Mesodermal cell (in vitro differentiated cells): ENCODE results near the gene CHERP.
"Not testable (repeated sequence)": the region's sequence is repeated elsewhere in the genome, so short reads cannot be mapped to it uniquely, and the experiment has no call there.

Source experiments
- H3K27ac ChIP-seq: 2 replicates; pipeline ENCODE4 v1.7.0; 2013; ENCODE audit warnings: mild to moderate bottlenecking, low read depth, low read length, moderate library complexity; ENCODE audit not compliant: severe bottlenecking
- H3K36me3 ChIP-seq: 2 replicates; pipeline ENCODE4 v1.7.1; 2013; ENCODE audit warnings: mild to moderate bottlenecking, low read length, moderate library complexity; ENCODE audit not compliant: control insufficient read depth, insufficient read depth
- H3K4me1 ChIP-seq: one replicate; pipeline ENCODE4 v1.7.1; 2013; ENCODE audit warnings: mild to moderate bottlenecking, low read length; ENCODE audit not compliant: insufficient read depth, control insufficient read depth, poor library complexity, severe bottlenecking
- H3K4me3 ChIP-seq: 2 replicates; pipeline ENCODE4 v1.7.0; 2013; ENCODE audit warnings: low read length, control low read depth, mild to moderate bottlenecking; ENCODE audit not compliant: insufficient read depth, poor library complexity, severe bottlenecking; ENCODE audit errors: extremely low read depth
- H3K9me3 ChIP-seq: 2 replicates; pipeline ENCODE4 v1.7.1; 2013; ENCODE audit warnings: mild to moderate bottlenecking, low read length, moderate library complexity; ENCODE audit not compliant: control insufficient read depth
- WGBS, 2 experiments: methylation state at CpG; one replicate each; pipeline ENCODE4 v1.1.5; 2013; ENCODE audit warnings: missing lambda C conversion rate in 2 of 2; ENCODE audit not compliant: insufficient coverage in 2 of 2; 5-methylcytosine and 5-hydroxymethylcytosine counted together

The CHERP gene

GRCh38 chr19:16495982-16496612 lies 46.1 kb downstream of the CHERP start, which contains the start of the genes C19orf44 and CALR3:
C19orf44 (plus strand) TSS chr19:16496394; CDS start chr19:16500793, 4,399 bp downstream.
CALR3 (minus strand) TSS chr19:16496167; CDS start chr19:16496129, 38 bp downstream.
- peak within 1 kb of the TSS; percentile 59 for H3K27ac ChIP-seq
- WGBS, 2 experiments = 5 to 9% methylated on average over 30 to 46 of the region's 52 CpGs
- peaks cover 5% of the 10 kb centered on the region for H3K36me3 ChIP-seq
- no peaks in the 10 kb centered on the region for H3K9me3 ChIP-seq
- no peaks in the 10 kb centered on the region for H3K4me1 ChIP-seq
- H3K4me3 ChIP-seq = peak within 1 kb of the TSS; percentile 70

DNA sequence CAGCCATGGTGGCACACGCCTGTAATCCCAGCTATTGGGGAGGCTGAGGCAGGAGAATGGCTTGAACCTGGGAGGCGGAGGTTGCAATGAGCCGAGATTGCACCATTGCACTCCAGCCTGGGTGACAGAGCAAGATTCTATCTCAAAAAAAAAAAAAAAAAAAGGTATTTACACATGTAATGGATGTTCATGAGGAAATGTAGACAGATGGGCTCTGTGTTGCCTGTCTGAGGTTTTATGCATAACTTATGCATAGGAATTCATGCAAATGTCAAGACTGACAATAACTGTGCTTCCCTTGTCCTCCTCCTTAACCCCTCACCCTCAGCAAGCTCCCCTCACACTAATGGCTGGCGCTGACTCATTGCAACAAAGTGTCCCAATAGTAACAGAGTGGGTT lies 55.8 kb downstream of the CHERP start:
- H3K36me3 ChIP-seq, H3K9me3 ChIP-seq, H3K4me3 ChIP-seq, H3K4me1 ChIP-seq, H3K27ac ChIP-seq: not testable (repeated sequence)
- 50% methylated on average over 1 of the region's 4 CpGs; no CpG with 5 or more reads in 1 of the 2 experiments for WGBS, 2 experiments

GRCh38 chr19:16482745-16483144 lies 59.5 kb downstream of the CHERP start:
- H3K4me3 ChIP-seq = no peak overlapping the region
- H3K36me3 ChIP-seq = no peaks in the 10 kb centered on the region
- H3K27ac ChIP-seq = no peak overlapping the region
- no peaks in the 10 kb centered on the region for H3K9me3 ChIP-seq
- H3K4me1 ChIP-seq = no peaks in the 10 kb centered on the region
- 91 to 92% methylated on average over 6 of the region's 7 CpGs for WGBS, 2 experiments

- 88 to 93% methylated on average over 1 of the region's 1 CpG for WGBS, 2 experiments
- Histone ChIP-seq H3K27ac (no peak overlapping the region), H3K9me3 (peaks cover 8% of the 10 kb centered on the region), H3K36me3 (no peaks in the 10 kb centered on the region), H3K4me3 (no peak overlapping the region), H3K4me1 (no peaks in the 10 kb centered on the region)
Measured at GRCh38 chr19:16477311-16477710, 64.9 kb downstream of the CHERP start.

- H3K4me1 ChIP-seq = no peaks in the 10 kb centered on the region
- no peak overlapping the region for H3K4me3 ChIP-seq
- H3K9me3 ChIP-seq = peaks cover 8% of the 10 kb centered on the region
- no peak overlapping the region for H3K27ac ChIP-seq
- no peaks in the 10 kb centered on the region for H3K36me3 ChIP-seq
- WGBS, 2 experiments = 77 to 83% methylated on average over 1 to 2 of the region's 3 CpGs
Measured at GRCh38 chr19:16476401-16476800, 65.8 kb downstream of the CHERP start.

- Histone ChIP-seq H3K9me3 (peaks cover 8% of the 10 kb centered on the region), H3K4me3 (no peak overlapping the region), H3K4me1 (peaks cover 11% of the 10 kb centered on the region), H3K36me3 (peaks cover 7% of the 10 kb centered on the region), H3K27ac (no peak overlapping the region)
- 88 to 96% methylated on average over 8 of the region's 13 CpGs for WGBS, 2 experiments
Measured at GRCh38 chr19:16473875-16474392, 68.3 kb downstream of the CHERP start.

DNA sequence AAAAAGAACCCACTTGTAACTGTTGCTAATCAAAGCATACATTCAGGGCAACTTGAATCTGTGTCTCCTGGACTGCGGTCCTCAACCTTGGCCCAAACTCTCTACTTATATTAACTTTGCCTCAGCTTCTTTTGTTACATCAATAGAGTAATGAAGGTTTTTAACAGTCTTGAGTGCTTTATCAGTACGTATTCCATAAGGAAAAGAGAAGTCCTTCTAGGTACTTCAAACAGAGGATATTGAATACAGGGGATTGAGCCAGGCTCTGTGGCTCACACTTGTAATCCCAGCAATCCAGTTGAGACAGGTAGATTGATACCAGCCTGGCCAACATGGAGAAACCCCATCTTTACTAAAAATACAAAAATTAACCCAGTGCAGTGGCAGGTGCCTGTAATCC lies 69.2 kb downstream of the CHERP start:
- Histone ChIP-seq H3K27ac (no peak overlapping the region), H3K4me1 (peaks cover 11% of the 10 kb centered on the region), H3K9me3 (peaks cover 8% of the 10 kb centered on the region), H3K36me3 (peaks cover 7% of the 10 kb centered on the region), H3K4me3 (no peak overlapping the region)
- WGBS, 2 experiments = 100% methylated on average over 1 of the region's 2 CpGs; no CpG with 5 or more reads in 1 of the 2 experiments

DNA sequence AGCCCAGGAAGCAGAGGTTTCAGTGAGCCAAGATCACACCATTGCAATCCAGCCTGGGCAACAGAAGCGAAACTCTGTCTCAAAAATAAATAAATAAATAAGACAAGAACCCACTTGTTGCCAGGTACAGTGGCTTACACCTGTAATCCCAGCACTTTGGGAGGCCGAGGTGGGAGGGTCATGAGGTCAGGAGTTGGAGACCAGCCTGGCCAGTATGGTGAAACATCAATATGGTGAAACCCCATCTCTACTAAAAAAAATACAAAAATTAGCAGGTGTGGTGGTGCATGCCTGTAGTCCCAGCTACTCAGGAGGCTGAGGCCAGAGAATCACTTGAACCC lies 69.7 kb downstream of the CHERP start:
- no CpG with 5 or more reads among the region's 2 CpGs for WGBS, 2 experiments
- H3K4me3 ChIP-seq = peak overlapping the region; percentile 77

DNA sequence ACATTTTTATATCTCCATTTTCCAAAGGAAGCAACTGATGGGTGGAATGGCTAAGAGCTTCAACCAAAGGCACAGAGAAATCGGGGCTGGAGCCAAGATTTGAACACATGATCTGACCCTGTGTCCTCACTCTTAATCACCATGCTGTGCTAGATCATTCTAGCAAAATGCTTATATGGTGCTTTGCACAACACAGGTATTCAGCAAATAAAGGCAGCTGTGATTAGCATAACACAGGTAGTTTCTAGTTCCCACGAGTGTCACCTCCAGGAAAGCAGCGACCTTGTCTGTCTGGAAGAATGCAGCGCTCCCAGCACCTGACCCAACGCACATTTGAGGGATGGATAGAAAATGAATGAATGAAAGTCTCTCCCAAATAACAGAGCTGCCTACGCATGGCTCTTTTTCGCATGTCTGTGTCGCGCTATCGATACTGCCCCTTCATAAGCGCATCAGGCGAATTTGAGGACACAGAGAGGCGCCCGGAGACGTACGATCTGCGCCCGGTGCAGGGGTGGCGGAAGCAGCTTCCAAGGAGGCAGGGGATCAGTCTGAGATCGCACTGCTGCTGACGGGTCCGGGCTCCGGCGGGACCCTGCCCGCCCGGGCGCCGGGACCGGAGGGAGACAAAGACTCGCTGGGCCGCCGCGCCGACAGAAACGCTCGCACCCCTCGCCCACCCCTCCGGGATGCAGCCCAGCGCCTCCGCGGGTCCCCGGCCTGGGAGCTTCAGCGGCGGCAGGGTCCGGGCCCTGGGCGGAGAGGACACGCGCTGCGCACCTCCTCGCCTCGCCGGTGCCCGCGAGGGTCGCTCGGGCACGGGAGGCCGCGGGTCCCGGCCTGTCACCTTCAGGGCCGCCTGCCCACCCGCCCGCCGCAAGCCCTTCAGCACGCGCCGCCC lies 71.1 kb downstream of the CHERP start:
- peaks cover 11% of the 10 kb centered on the region for H3K4me1 ChIP-seq
- H3K4me3 ChIP-seq = peak overlapping the region; percentile 77
- no peak overlapping the region for H3K27ac ChIP-seq
- H3K9me3 ChIP-seq = peaks cover 8% of the 10 kb centered on the region
- H3K36me3 ChIP-seq = peaks cover 13% of the 10 kb centered on the region
- 2% methylated on average over 49 to 59 of the region's 67 CpGs for WGBS, 2 experiments

More for the DNA sequence above, 69.7 kb downstream of the CHERP start:
- H3K4me1 ChIP-seq = peaks cover 11% of the 10 kb centered on the region
- H3K9me3 ChIP-seq, H3K27ac ChIP-seq, H3K36me3 ChIP-seq: not testable (repeated sequence)

DNA sequence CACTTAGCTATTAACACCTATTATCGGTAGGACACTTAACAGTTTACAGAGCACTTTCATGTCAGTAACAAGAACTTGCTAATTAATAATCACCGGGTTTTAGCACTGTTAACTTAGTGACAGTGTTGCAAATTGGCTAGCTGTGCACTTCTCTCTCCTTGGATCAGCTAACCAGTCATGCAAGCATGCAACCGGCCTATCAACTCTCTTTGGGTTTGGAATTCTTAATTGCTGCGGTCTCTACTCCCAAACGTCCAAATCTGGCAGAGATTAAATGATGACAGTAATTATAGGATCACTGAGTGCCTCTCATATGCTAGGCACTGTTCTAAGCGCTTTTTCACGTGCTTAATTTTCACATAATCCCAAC lies 71.7 kb downstream of the CHERP start:
- Histone ChIP-seq H3K27ac (no peak overlapping the region), H3K4me3 (peak overlapping the region; percentile 77), H3K36me3 (peaks cover 16% of the 10 kb centered on the region), H3K4me1 (peaks cover 11% of the 10 kb centered on the region), H3K9me3 (peaks cover 8% of the 10 kb centered on the region)
- WGBS, 2 experiments = 56 to 67% methylated on average over 1 to 2 of the region's 7 CpGs
